GM18861 (cell line): ENCODE results near the gene PPM1E.
"Not testable (repeated sequence)": the region's sequence is repeated elsewhere in the genome, so short reads cannot be mapped to it uniquely, and the experiment has no call there.

Experiments used
- ATAC-seq: cut with Tn5 transposase; IDR thresholded peaks from one replicate; pipeline ENCODE4 v1.9.1; 2021; ENCODE audit not compliant: unreplicated experiment

The PPM1E gene

GRCh38 chr17:58755577-58756245 is at the start of gene PPM1E:
Gene PPM1E, plus strand, starts transcription at chr17:58755854.
- no peak for ATAC-seq

- ATAC-seq, result no peak
Observed at GRCh38 chr17:58706351-58707140, 49.1 kb upstream of the PPM1E start.

GRCh38 chr17:58710948-58711552 is 44.6 kb upstream of the PPM1E start:
- no peak for ATAC-seq

GRCh38 chr17:58722274-58722673 is 33.4 kb upstream of the PPM1E start:
- ATAC-seq, result no peak

- ATAC-seq, result no peak
Observed at GRCh38 chr17:58722696-58723095, 33.0 kb upstream of the PPM1E start.

- no peak for ATAC-seq
Observed at GRCh38 chr17:58728798-58729197, 26.9 kb upstream of the PPM1E start.

GRCh38 chr17:58730937-58731336 is 24.7 kb upstream of the PPM1E start:
- ATAC-seq, result no peak

GRCh38 chr17:58734040-58734439 is 21.6 kb upstream of the PPM1E start:
- no peak for ATAC-seq

GRCh38 chr17:58734811-58735210 is 20.8 kb upstream of the PPM1E start:
- no peak for ATAC-seq

GRCh38 chr17:58741121-58741625 is 14.5 kb upstream of the PPM1E start:
- ATAC-seq, result no peak

- no peak for ATAC-seq
Observed at GRCh38 chr17:58747674-58748073, 8.0 kb upstream of the PPM1E start.

GRCh38 chr17:58749627-58750026 is 6.0 kb upstream of the PPM1E start:
- not testable (repeated sequence) for ATAC-seq

- no peak for ATAC-seq
Observed at GRCh38 chr17:58753026-58753425, 2.6 kb upstream of the PPM1E start.

- no peak for ATAC-seq
Observed at GRCh38 chr17:58755269-58755576, 431 bp upstream of the PPM1E start.

GRCh38 chr17:58756246-58757161 is 850 bp downstream of the PPM1E start:
- no peak for ATAC-seq

- no peak for ATAC-seq
Observed at GRCh38 chr17:58757162-58757613, 1.5 kb downstream of the PPM1E start.

GRCh38 chr17:58758890-58759289 is 3.2 kb downstream of the PPM1E start:
- no peak for ATAC-seq

- ATAC-seq, result no peak
Observed at GRCh38 chr17:58759522-58759921, 3.9 kb downstream of the PPM1E start.

- ATAC-seq, result no peak
Observed at GRCh38 chr17:58760248-58760647, 4.6 kb downstream of the PPM1E start.

- ATAC-seq, result no peak
Observed at GRCh38 chr17:58763263-58763662, 7.6 kb downstream of the PPM1E start.

- ATAC-seq, result no peak
Observed at GRCh38 chr17:58764373-58764772, 8.7 kb downstream of the PPM1E start.
